ENCODE results near the gene TM9SF1.

- TF ChIP-seq GATA2 (IDR thresholded peaks at IDR 0.05; ENCODE audit: low read depth, low read length) (no peak), GATA3 (IDR thresholded peaks at IDR 0.05; ENCODE audit: low read depth, low read length) (no peak)
Observed at GRCh38 chr14:24238123-24238522, 42.9 kb upstream of the TM9SF1 start.
